ENCODE results near the gene AGTRAP.

AGTRAP gene

DNA sequence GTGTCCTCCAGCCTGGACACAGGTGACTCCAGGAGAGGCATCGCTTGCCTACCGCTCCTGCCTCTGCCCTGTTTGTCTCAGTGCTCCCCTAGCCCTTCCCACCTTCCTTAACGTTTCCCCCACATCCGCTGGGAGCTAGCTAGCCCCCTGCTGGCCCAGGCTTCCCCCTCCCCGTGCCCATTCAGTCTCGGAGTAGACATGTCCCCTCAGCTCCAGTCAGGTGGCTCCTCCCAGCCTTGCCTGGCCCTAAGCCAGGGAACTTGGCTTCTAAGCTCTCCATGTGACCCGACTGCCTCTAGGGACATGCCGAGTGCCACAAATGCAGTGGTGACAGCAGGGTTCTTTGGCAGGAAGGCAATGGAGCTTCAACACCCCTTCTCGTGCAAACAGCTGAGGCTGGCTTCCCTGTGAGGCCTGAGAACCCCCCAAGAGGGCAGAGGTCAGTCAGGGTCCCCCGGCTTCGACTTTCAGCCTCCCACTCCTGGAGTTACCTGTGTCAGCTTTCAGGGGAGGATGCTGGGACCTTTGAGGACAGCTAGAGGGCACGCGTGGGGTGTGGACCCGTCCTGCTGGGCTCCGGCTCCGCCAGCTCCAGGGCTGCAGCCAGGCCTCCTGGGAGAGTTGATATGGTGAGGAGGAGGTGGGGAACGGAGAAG lies 28.2 kb upstream of the AGTRAP start:
- DNase-seq, result no peak

DNA sequence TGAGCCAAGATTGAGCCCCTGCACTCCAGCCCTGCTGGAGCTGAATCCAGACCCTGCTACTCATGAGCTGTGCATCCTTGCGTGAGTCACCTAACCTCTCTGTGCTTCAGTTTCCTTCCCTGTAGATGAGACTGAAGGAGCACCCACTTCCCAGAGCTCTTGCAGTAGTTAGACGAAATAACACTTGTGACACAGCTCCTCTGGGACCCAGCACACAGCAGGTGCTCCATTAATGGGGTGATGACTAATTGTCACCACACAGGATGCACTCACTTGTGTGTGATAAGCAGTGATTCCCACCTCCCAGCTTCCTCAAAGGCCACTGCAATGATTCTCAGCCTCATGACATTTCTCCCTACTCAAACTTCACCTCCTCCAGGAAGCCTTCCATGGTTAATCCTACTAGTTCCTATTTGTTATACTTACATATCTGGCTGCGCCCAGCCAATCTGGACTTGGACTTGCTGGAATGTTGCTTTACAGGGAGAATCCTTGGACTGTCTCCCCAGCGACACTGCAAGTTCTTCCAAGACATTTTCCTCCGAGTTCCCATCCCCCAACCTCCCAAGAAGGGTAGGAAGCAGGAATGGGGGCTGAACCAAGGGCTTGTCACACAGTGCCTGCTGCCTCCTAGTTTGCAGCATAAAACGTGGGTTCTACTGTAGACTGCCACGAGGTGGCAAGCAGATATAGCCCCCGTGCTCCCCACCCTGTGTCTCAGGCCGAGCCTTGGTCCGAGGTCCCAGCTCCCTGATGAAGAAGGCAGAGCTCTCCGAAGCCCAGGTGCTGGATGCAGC lies 27.2 kb upstream of the AGTRAP start:
- DNase-seq, result no peak

DNA sequence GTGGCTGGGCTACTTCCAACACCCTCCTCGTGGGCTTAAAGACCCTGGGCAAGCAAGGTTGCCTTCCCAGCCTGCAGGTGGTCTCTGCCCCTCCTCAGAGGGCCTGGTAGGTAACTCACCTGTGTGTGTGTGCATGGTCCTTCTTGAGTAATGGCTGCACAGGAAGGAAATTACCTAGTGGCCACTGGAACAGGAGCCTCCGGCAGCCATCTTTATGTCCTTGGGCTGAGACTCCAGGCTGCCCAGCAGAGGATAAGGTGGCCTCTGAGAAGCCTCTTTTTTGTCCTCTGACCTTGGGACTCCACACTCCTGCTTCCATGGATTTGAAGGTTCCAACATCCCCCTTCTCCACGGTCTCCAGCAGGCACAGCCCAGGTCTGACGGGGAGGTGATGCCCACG lies 24.4 kb upstream of the AGTRAP start:
- no peak for DNase-seq

DNA sequence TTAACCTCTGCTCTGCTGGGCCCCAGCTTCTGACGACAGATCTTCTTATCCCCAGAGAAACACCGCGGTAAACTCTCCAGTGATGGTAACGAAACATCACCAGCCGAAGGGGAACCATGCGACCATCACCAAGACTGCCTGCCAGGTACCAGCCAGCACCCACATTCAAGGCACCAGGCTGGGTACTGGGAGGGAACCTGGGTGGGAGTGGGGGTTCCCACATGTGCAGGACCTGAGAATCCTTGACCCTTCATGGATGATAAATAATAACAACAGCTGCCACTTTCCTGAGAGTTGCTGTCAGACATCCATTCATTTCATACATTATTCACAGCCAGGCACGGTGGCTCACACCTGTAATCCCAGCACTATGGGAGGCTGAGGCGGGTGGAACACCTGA lies 23.7 kb upstream of the AGTRAP start:
- DNase-seq, result no peak

DNA sequence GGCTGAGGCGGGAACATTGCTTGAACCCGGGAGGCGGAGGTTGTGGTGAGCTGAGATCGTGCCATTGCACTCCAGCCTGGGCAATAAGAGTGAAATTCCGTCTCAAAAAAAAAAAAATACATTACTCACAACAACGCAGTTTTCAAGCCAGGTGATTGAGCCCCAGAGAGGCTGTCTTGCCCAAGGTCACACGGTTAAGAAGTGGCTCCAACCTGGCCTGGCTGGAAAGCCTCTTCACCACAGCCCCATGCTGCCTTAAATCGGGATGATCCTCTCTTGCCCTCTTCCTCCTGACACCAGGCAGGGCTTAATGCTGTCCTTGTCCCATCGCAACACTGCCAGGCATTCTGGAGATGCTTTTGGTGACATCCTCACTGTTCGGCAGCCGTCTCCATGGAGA lies 22.8 kb upstream of the AGTRAP start:
- no peak for DNase-seq

DNA sequence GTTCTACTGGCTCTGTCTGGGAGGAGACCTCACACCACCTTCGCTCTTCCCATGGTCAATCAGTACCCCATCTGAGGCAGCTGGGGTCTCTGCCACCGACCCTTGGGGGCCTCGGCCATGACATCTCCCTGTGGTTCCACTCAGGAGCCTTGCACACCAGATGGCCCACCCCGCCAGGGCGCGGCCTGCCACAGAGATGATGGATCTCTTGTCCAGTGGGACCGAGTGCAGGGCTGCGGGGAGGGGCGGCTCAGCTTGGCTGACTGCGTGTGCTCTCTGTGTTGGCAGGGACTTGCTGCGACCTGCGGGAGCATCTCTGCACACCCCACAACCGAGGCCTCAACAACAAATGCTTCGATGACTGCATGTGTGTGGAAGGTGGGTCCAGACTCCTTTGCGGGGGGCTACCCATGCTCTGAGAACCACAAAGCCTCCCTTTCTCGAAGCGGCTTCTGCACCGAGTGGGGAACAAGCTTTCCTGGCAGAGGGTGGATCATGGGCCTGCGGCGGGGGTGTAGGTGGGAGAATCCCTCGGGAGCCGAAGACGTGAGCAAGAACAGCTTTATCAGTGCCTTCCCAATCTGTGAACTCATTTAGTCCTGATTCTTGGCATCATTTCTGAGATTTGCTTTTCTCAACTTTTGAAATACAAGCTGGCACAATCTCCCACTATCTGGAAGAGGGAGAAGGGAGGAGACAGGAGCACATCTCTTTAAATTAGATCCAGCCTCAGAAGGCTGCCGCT lies 20.9 kb upstream of the AGTRAP start:
- DNase-seq, result no peak

DNA sequence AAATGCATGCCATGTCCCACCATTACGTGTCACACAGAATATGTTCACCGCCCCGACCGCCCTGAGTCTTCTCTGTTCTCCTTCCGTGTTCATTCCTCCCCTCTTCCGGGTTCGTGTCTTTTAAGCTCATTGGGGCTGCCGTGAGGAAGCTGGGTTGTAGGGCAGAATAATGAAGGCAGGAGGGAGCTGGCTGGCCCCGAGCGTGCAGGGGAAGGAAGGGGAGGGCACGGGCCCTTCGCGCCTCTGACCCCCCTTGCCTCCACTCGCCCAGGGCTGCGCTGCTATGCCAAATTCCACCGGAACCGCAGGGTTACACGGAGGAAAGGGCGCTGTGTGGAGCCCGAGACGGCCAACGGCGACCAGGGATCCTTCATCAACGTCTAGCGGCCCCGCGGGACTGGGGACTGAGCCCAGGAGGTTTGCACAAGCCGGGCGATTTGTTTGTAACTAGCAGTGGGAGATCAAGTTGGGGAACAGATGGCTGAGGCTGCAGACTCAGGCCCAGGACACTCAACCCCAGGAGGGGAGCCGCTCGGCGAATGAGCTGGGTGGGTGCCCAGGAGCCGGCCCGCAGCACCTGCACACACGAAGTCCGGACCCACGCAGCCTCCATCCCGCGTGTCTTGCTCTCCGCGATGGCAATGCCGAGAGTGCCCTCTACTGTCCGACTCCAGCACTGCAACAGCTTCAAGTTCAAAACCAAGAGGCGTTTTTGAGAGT lies 16.5 kb upstream of the AGTRAP start:
- DNase-seq, result peak; percentile 90

DNA sequence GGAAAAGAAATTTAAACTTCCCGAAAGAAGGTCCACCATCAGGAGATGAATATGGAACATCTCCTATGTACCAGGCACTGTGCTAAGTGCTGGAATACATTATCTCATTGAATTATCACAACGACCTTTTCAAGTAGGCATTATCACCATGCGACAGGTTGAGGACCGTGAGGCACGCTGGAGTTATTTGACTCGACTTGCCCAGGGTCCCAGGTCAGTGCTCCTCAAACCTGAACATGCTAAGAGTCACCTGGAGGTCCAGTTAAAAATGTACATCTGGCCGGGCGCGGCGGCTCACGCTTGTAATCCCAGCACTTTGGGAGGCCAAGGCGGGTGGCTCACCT lies 15.9 kb upstream of the AGTRAP start:
- DNase-seq, result no peak

DNA sequence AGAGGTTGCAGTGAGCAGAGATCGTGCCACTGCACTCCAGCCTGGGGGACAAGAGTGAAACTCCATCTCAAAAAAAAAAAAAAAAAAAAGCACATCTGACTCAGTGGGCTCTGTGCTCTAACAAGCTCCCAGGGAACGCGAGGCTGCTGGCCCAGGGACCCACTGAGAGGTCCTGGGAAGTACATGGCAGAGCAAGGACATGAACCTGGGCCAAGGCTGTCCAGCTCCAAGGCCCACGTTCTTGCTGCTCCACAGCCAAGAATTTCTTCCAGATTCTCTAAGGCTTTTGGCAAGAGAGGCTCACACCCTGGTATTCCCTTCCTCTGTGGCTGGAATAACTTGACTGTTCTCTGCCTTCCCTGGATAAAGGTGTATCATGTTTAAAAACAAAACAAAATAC lies 15.4 kb upstream of the AGTRAP start:
- DNase-seq, result no peak

DNA sequence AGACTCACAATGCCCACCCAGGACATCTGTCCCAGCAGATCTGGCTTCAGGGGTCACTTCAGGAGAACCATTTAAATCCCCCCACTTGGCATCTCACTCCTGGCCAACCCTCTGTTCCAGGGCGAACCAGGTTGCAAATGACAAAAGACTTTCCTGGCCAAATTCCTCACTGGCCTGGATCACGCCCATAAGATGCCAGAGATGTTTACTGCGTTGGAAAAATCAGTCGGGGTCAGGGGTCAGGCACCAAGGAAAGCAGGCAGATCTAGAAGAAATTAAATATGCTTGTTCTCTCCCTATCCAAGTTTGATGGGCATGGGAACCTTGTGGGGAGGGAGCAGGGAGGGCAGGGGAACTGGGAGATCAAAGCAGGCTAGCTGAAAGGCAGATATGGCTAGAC lies 14.6 kb upstream of the AGTRAP start:
- DNase-seq, result no peak

DNA sequence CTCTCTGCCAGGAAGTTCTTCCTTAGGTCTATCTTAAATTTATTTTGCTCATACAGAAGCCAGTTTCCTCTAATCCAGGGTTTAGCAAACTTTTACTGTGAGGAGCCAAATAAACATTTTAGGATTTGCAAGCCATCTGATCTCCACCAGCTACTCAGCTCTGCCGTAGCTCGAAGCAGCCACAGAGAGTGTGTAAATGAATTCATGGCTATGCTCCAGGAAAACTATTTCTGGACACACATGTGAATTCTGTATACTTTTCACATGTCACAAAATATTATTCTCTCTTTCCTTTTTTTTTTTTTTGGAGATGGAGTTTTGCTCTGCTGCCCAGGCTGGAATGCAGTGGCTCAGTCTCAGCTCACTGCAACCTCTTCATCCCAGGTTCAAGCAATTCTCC lies 13.4 kb upstream of the AGTRAP start:
- DNase-seq, result no peak

DNA sequence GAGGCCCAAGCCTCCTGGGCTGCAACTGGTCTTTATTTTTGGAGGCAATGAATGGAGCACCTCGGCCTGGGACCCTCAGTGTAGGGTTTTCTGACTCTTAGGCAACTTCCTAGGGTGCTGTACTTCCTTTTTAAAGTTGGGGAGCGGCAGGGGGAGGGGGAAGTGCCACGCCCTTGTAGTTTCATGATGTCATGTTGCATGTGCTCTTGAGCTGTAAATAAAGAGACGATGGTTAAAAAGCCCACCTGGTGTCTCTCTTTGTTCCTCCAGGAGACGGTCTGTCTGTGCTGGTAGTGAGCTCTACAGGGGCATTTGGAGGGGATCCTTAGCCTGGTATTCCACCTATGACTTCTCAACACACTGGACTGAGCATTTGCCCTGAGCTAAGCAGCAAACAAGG lies 10.3 kb upstream of the AGTRAP start:
- no peak for DNase-seq

DNA sequence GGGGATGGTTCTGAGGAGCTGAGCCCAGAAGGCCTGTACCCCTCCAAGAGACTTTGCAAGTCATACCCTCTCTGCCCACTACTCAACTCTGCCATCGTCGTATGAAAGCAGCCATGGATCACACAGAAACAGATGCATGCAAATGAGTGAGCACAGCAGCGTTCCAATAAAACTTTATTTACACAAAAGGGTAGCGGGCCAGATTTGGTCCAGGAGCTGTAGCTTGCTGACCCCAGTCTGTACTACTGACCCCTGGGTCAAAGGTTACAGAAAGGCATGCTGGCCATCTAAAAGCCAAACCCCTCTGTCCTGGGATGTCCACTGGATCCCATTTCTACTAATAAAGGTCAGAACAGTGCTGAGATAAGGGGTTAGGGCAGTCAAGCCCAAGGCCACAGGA lies 8.8 kb upstream of the AGTRAP start:
- no peak for DNase-seq

DNA sequence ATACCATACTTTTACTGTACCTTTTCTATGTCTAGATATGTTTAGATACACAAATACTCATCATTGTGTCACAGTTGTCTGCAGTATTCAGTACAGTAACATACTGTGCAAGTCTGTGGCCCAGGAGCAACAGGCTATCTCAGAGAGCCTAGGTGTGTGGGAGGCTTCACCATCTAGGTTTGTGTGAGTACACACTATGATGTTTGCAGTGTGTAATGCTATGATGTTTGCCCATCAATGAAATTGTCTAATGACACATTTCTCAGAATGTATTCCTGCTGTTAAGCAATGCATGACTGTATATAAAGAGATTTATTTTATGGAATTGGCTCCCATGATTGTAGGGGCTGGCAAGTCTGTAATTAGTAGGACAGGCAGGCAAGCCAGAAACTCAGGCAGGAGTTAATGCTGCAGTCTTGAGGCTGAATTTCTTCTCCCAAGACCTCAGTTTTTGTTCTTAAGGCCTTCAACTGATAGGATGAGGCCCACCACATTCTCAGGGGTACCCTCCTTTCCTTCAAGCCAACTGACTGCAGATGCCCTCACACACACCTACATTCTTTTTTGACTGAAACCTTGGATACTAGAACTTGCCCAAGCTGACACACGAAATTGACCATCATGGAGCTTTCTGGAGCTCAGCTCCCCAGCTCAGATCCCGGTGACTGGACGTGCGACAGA lies 7.7 kb upstream of the AGTRAP start:
- no peak for DNase-seq

DNA sequence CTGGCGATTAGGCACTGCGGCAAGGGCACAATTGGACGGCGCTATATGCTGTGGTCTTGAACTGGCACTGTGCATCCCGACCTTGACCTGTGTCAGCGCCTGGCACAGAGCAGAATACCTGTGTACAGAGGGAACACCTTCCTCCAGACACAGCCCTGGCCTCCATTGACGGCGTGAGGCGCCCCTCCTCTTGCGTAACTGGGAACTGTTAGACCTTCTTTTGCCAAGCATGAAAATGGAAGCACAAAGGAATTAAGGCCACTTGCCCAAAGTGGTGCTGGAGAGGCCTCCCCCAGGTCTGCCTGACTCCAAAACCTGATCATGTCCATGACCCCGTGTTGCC lies 6.8 kb upstream of the AGTRAP start:
- no peak for DNase-seq

DNA sequence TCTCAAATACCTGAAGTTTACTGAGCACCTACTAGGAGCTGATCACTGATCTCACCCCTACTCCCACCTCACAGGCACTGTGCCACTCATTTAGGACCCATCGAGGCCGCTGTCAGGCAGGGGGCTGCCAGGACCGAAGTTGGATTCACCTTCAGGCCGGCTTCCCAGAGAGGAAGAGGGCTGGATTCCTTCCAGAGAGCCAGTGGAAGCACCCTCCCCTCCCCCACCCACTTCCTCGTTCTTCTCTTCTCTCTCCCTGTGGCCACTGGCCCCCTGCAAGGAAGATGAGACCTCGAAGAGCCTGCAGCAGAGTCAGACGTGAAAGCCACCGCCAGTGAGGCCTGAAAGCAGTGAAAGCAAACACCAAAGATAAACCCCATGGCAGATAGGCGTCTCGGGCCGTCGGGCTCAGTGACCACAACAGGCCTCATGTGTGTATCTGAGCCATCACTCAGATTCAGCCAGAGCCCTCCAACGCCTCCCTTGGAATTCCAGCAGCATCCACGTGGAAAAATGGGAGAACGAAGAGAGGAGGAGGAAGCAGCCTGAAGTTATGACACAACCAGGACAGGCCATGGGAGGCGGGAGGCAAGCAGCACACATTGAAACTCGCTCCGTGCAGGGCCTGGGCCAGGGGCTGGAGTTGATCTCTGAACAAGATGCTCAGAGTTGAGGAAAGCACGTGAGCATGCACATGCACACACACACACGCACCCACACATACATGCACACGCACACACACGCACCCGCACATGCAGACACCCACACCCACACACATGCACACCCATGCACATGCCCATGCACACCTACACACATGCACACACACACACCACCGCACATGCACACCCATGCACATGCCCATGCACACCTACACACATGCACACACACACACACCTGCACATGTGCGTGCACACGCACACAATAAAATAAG lies 6.2 kb upstream of the AGTRAP start:
- DNase-seq, result peak; percentile 33

DNA sequence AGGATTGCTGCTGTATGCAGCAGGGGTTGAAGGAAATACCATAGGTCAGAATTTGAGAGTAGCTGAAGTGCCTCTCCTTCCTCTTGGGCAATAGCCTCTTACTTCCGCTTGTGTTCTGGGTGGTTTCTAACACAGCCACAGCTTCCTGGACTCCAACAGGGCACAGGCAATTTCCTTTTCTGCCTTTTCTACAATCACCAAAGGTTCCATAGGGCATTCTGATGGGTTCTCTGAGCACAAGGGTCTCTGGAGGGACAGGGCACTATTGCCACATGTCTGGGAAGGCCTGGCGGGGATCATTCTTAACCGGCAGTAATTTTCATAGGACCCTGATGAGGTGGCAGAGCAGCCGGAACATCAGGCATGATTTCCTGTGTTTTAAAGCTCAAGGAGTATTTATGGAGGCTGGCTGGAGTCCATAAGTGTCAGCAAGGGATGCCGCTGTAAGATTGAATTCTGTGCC lies 5.5 kb upstream of the AGTRAP start:
- peak; percentile 84 for DNase-seq

DNA sequence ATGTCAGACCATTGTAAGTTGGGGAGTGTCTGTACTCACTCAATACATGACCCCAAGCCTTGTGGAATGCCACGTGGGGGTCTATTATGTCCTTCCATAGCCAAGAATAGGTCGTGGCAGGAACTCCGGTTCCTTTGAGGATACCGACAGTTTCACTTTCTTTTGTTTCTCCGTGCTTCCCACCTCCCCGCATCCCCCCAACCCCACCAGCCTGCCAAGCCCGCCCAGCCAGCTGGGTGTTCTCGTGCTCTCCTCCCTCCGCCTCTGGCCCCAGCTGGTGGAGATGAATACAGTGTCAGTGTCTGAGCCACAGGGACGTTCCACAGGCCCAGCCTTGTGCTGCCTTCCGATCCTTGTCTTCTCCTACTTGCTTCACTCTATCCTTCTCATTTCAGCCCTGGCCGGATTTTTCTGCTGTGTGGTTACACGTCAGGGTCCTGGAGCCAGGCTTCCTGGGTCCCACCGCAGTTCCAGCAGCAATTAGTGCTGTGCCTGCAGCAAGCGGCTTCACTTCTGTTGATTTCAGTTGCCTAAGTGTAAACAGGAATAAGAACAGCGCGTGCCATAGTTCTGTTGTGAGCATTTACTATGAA lies 4.1 kb upstream of the AGTRAP start:
- DNase-seq, result peak; percentile 5

DNA sequence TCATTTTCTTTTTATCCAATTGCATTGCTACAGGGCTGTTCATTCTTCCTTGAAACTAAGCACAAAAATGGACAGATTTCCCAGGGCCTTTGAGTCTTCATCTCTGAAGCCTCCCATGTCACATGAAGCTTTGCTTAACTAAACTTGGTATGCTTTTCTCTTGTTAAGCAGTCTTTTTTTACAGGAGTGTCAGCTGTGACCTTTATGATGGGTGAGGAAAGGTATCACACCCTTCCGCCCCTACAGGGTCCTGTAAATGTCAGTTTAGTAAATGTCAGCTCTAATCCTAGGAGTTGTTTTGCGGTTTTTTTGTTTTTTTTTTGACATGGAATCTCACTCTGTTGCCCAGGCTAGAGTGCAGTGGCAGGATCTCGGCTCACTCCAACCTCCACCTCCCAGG lies 2.6 kb upstream of the AGTRAP start:
- DNase-seq, result no peak

DNA sequence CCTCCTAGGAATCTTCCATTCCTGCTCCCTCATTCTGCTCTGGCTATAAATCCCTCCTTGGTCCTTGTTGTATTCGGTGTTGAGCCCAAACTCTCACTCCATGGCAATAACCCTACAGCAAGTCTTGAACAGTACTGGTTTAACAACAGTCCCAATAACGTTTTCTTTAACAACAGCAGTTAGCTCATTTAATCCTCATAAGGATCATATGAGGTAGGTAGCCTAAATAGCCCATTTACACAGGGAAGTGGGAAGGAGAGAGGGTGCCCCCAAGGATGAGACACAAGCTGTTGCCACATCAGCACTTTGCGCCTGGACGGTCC lies 444 bp upstream of the AGTRAP start:
- no peak for DNase-seq

Measured in GDM1 (cell line).